Large intestine (tissue), 3 donors: ENCODE data around the gene KANK4. TPM values are rescaled to one million over a fixed set of nuclear protein-coding genes. Genes with fewer than 3 reads are reported as not detected.

Experiments used
- DNase-seq, 2 donors: peaks; one replicate each; pipeline versions ENCODE4 v3.0.0 to v3.0.0-alpha.2; 2013
- H3K27ac ChIP-seq: one replicate; pipeline ENCODE4 v1.5.1; 2013; ENCODE audit warnings: low read length
- H3K27me3 ChIP-seq: 2 replicates; pipeline ENCODE4 v1.6.1; 2013; ENCODE audit warnings: low read length; ENCODE audit not compliant: control insufficient read depth, insufficient read depth
- H3K36me3 ChIP-seq: 2 replicates; pipeline ENCODE4 v1.6.1; 2013; ENCODE audit warnings: low read length; ENCODE audit not compliant: control insufficient read depth, insufficient read depth
- H3K4me1 ChIP-seq: one replicate; pipeline ENCODE4 v1.6.1; 2013; ENCODE audit warnings: low read length; ENCODE audit not compliant: control insufficient read depth, insufficient read depth
- H3K4me3 ChIP-seq: one replicate; pipeline ENCODE4 v1.5.1; 2013; ENCODE audit warnings: low read length
- H3K9me3 ChIP-seq: one replicate; pipeline ENCODE4 v1.6.1; 2013; ENCODE audit warnings: mild to moderate bottlenecking, low read depth, low read length, moderate library complexity; ENCODE audit not compliant: control insufficient read depth
- WGBS: methylation state at CpG from one replicate; pipeline ENCODE4 v1.1.5; 2013; ENCODE audit warnings: low lambda C conversion rate; ENCODE audit not compliant: insufficient coverage; 5-methylcytosine and 5-hydroxymethylcytosine counted together
- polyA plus RNA-seq: library from polyadenylated mRNA; unstranded; fragments of 120-200 nt; gene quantifications from one replicate; pipeline ENCODE4 v1.2.1, GENCODE V29; 2013

The KANK4 gene
- polyA plus RNA-seq, 1 donor, result 4.1 TPM

DNA sequence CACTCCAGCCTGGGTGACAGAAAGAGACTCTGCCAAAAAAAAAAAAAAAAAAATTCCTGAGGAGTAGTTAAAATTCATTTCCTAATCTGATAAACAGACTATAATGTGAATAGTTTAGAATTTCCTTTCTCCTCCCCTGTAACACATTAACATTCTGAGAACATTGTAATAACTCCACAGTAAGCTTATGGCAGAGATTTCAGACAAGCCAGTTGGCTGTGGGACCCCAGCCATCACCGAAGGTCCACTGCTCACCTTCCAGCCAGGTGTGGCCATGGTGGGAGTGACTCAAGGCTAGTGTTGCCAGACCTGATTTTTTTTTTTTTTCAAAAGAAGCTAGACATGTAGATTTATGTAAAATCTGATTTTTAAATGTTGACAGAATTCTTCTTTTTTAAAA, 11.8 kb downstream of the KANK4 start:
- H3K9me3 ChIP-seq, result no peaks in the 10 kb centered on the region
- no peak for DNase-seq
- no peaks in the 10 kb centered on the region for H3K27me3 ChIP-seq
- no peaks in the 10 kb centered on the region for H3K4me1 ChIP-seq
- no peak overlapping the region for H3K4me3 ChIP-seq
- no peak overlapping the region for H3K27ac ChIP-seq
- WGBS, result no CpG with 5 or more reads among the region's 1 CpG
- H3K36me3 ChIP-seq, result no peaks in the 10 kb centered on the region

DNA sequence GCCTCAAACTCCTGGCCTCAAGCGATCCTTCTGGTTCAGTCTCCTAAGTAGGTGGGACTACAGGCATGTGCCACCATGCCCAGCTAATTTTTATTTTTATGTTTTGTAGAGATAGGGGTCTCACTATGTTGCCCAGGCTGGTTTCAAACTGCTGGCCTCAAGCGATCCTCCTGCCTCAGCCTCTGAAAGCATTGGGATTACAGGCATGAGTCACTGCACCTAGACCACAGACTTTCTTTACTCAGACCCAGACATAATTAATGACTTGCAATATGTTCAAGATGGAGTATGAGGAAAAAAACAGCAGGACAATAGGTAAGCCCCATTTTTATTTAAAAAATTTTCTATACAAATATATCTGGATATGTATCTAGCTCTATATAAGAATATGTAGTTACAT, 13.2 kb downstream of the KANK4 start:
- Histone ChIP-seq H3K27ac (no peak overlapping the region), H3K4me3 (no peak overlapping the region), H3K27me3 (no peaks in the 10 kb centered on the region), H3K9me3 (no peaks in the 10 kb centered on the region), H3K36me3 (no peaks in the 10 kb centered on the region), H3K4me1 (no peaks in the 10 kb centered on the region)
- whole genome bisulfite sequencing, result no CpG with 5 or more reads among the region's 2 CpGs
- DNase-seq, result no peak

DNA sequence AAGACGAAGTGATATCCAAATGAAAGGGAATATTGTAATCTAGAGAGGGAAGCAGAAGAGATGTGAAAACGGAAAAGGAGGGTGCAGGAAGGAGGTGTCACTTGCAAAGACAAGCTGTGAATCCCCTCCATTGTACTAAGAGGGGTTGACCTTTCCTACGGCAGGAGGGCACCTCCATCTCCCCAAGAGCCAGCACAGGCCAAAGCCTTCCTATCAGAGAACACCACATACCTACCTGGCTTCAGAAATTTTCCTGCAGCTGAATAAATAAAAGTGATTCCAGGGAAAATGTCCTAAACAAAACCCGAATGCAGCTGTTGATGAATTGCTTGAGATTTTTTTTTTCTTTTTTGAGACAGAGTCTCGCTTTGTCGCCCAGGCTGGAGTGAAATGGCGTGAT, 14.3 kb downstream of the KANK4 start:
- no peak for DNase-seq
- H3K27me3 ChIP-seq, result no peaks in the 10 kb centered on the region
- no peak overlapping the region for H3K4me3 ChIP-seq
- H3K9me3 ChIP-seq, result no peaks in the 10 kb centered on the region
- no peak overlapping the region for H3K27ac ChIP-seq
- H3K4me1 ChIP-seq, result no peaks in the 10 kb centered on the region
- H3K36me3 ChIP-seq, result no peaks in the 10 kb centered on the region
- WGBS, result 89% methylated on average over 2 of the region's 7 CpGs

DNA sequence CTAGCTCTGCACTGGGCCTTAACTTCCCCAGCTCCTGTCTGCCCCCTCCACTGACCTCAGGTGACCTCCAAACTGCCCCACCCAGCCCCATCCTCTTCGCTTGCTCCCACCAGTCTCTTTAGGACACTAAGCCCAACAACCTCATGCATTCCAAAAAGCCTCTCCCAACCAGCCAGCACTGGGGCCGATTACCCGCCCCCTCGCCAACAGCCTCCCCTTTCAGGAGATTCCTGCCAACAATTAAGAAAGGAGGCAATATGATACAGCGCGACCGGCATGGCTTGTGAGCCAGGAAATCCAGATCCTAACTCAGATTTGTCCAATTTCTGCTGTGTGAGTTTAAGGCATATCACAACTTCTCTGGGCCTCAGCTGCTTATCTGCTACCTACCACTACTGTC, 14.7 kb downstream of the KANK4 start:
- WGBS, result no CpG with 5 or more reads among the region's 7 CpGs
- no peak for DNase-seq
- Histone ChIP-seq H3K4me3 (no peak overlapping the region), H3K27me3 (no peaks in the 10 kb centered on the region), H3K4me1 (no peaks in the 10 kb centered on the region), H3K36me3 (no peaks in the 10 kb centered on the region), H3K9me3 (no peaks in the 10 kb centered on the region), H3K27ac (no peak overlapping the region)

DNA sequence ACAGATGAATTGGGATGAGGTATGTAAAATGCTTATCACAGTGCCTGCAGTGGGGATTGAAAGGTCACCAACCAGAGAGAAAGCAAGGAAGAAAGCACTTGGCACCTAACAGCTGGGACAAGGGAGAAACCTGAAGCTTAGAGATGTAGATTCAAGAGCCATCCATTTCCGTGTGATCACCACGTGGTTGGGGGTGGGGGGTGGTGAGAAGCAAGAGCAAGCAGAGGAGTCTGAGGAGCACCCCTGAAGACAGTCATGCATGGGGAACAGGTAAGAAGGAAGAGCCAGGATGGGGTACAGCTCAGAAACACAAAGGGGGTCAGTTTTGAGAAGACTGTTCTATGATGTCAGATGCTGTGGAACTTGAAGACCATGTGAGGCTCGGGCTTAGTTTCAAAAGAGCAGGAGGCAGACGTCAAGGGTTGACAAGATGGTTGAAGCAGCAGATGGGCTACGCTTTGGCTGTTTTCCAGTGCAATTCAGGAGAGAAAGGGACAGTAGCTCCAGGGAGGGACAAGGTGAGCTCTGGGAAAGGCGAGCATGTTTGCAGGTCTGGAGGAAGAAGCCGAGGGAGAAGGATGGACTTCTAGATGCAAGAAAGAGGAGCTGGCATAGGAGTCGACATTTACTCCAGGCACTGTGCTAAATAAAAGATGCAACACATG, 17.4 kb downstream of the KANK4 start:
- H3K9me3 ChIP-seq, result no peaks in the 10 kb centered on the region
- H3K4me1 ChIP-seq, result no peaks in the 10 kb centered on the region
- no CpG with 5 or more reads among the region's 8 CpGs for WGBS
- no peak overlapping the region for H3K4me3 ChIP-seq
- DNase-seq, result no peak
- no peaks in the 10 kb centered on the region for H3K36me3 ChIP-seq
- no peaks in the 10 kb centered on the region for H3K27me3 ChIP-seq
- H3K27ac ChIP-seq, result no peak overlapping the region

DNA sequence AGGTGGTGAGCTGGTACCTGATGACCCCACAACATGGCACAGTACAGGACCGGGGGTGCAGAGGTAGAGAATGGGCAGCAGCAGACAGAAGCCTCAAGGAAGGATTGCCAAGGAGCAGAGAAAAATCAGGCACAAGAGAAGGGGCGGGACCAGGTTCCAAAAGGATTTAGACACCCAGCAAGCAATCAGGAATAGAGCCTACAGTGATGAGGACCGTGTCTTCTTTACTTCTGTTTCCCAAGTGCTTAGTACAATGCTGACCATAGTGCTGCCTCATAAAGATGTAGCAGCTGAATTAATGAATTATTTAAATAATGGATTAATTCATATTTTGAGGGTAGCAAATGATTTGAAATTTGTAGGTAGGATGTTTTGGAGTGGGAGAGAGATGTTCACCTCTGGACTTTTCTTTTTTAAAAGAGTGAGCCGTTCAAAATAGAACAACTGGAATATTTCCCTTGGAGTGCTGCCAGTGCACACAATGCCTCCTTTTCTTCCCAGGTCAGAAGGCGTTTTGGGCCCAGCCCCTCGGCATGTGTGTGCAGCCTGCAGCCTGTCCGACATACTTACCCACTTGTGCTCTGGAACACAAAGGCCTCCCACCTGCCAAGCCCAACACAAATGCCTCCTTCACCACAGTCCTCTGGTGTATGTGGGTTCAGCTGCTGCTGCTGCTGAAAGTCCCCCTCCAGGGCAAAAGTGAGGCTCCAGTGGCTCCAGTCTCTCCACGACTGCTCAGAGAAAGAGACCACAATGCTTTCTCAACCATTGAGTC, 19.6 kb downstream of the KANK4 start:
- no peaks in the 10 kb centered on the region for H3K36me3 ChIP-seq
- no peak overlapping the region for H3K27ac ChIP-seq
- no peak overlapping the region for H3K4me3 ChIP-seq
- H3K9me3 ChIP-seq, result no peaks in the 10 kb centered on the region
- no peak for DNase-seq
- no peaks in the 10 kb centered on the region for H3K4me1 ChIP-seq
- no CpG with 5 or more reads among the region's 8 CpGs for WGBS
- no peaks in the 10 kb centered on the region for H3K27me3 ChIP-seq

DNA sequence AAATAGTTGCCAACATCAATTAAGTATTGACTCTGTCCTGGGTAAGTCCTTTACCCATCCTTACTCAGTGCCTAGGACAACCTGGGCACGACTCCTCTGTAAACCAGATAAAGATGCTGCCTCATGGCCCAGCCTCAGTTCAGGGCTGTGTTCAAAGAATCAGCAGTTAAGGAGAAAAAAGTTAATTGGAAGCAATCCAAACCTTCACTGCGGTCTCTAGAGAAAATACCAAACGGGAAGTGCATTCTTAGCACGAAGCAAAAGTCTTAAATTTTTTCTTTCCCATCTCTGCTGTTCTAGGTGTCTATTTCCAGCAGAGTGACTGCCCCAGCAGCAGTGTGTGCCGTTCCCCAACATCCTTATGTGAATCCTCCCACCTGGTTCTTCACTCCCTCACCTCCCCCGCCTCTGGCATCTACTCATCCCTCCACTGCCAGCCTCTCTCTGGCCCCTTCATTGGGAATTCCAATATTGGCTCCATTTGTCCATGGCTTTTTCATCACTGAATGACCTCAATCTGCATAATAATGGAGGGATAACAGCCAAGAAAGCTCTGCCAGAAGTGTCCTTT, 23.2 kb downstream of the KANK4 start:
- Histone ChIP-seq H3K4me1 (no peaks in the 10 kb centered on the region), H3K27ac (no peak overlapping the region), H3K4me3 (no peak overlapping the region), H3K36me3 (no peaks in the 10 kb centered on the region), H3K27me3 (no peaks in the 10 kb centered on the region), H3K9me3 (no peaks in the 10 kb centered on the region)
- no peak for DNase-seq
- WGBS, result 20% methylated on average over 1 of the region's 6 CpGs

DNA sequence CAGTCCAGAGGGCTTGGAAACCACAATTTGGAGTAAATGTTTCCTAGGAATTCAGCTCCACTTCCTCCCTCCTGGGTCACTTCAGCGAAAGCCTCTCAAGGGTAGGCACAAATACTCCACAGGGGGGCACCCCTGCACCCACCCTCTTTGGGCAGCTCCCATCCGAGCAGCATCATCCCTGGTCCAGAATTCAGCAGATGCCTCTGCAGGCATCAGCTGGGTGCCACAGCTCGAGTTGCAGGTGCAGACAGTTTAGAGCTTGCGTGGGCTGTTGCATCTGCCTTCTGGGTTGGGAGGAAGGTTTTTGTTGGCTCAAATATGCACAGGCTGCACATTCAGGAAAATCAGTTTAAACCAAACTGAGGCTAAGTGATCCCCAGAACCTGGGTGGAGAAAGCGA, 25.0 kb downstream of the KANK4 start:
- Histone ChIP-seq H3K4me3 (no peak overlapping the region), H3K4me1 (no peaks in the 10 kb centered on the region), H3K36me3 (no peaks in the 10 kb centered on the region), H3K9me3 (no peaks in the 10 kb centered on the region), H3K27me3 (no peaks in the 10 kb centered on the region), H3K27ac (no peak overlapping the region)
- no CpG with 5 or more reads among the region's 5 CpGs for WGBS
- no peak for DNase-seq

DNA sequence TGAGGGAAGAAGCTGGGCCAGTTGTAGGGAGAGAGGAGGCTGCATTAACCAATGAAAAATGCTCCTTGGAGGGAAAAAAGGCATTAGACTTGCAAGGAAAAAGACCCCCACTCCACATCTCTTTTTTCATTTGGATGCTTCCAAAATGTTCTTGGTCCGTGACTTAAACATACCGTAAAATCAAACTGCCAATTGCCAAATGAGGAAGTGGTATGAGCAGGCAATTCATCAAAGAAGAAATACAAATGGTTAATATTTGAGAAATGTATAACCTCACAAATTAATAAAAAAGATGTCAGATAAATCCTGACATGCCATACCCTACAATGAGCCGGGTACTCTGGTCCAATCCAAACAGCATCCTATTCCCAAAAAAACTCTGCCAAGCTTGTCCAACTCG, 30.6 kb downstream of the KANK4 start:
- WGBS, result 100% methylated on average over 2 of the region's 4 CpGs
- Histone ChIP-seq H3K27ac (no peak overlapping the region), H3K9me3 (no peaks in the 10 kb centered on the region), H3K4me1 (peaks cover 13% of the 10 kb centered on the region), H3K4me3 (no peak overlapping the region), H3K27me3 (peaks cover 7% of the 10 kb centered on the region), H3K36me3 (no peaks in the 10 kb centered on the region)
- DNase-seq, result no peak

DNA sequence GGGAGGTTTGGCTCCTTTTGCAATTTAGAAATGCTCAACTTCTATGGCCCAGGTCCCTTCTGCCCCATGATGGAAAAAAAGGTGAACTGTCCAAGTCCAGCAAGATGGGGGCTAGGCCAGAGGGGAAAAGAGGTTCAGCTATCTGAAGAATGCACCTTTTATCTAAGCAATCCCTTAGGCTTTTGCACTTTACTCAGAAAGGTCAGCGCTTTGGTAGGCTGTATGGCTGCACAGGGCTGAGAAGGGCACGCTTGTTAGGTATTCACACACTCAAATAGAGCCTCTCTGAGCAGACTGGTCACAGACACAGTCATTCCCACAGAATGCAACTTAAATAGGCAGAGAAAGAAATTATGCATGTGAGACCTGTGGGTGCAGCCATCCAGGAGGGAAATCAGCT, 31.0 kb downstream of the KANK4 start:
- H3K27me3 ChIP-seq, result peaks cover 7% of the 10 kb centered on the region
- no peaks in the 10 kb centered on the region for H3K36me3 ChIP-seq
- H3K4me3 ChIP-seq, result no peak overlapping the region
- no peaks in the 10 kb centered on the region for H3K9me3 ChIP-seq
- WGBS, result no CpG with 5 or more reads among the region's 2 CpGs
- H3K27ac ChIP-seq, result no peak overlapping the region
- no peak for DNase-seq
- peaks cover 13% of the 10 kb centered on the region for H3K4me1 ChIP-seq
